HEK293T (cell line): ENCODE results near the gene SKAP2.

Experiments used
- CTBP1 ChIP-seq: fragments of 450-650 bp; IDR thresholded peaks from 2 replicates; pipeline ENCODE4 v1.6.1; 2016; ENCODE audit warnings: borderline replicate concordance
- FOXA1 ChIP-seq: fragments of 450-650 bp; IDR thresholded peaks from 2 replicates; pipeline ENCODE4 v1.6.1; 2016; ENCODE audit warnings: mild to moderate bottlenecking
- FOXM1 ChIP-seq: fragments of 450-650 bp; IDR thresholded peaks from 2 replicates; pipeline ENCODE4 v1.6.1; 2017; ENCODE audit warnings: mild to moderate bottlenecking, borderline replicate concordance
- HDGF ChIP-seq: fragments of 450-650 bp; IDR thresholded peaks from 2 replicates; pipeline ENCODE4 v1.6.1; 2017; ENCODE audit warnings: antibody characterized with exemption, borderline replicate concordance
- L3MBTL2 ChIP-seq: fragments of 450-650 bp; conservative IDR thresholded peaks from 2 replicates; pipeline ENCODE4 v1.6.1; 2016; ENCODE audit warnings: mild to moderate bottlenecking
- SP1 ChIP-seq: fragments of 450-650 bp; IDR thresholded peaks from 2 replicates; pipeline ENCODE4 v1.6.1; 2017
- SUZ12 ChIP-seq: fragments of 450-650 bp; IDR thresholded peaks from 2 replicates; pipeline ENCODE4 v1.6.1; 2016; ENCODE audit warnings: mild to moderate bottlenecking
- TARDBP ChIP-seq: fragments of 450-650 bp; IDR thresholded peaks from 2 replicates; pipeline ENCODE4 v1.6.1; 2016
- TF ChIP-seq, protein P1 (sequence below): fragments of 450-650 bp; IDR thresholded peaks from 2 replicates; pipeline ENCODE4 v1.6.1; 2016

- TF ChIP-seq FOXA1 (no peak), SUZ12 (no peak), SP1 (no peak), CTBP1 (no peak), L3MBTL2 (no peak), FOXM1 (no peak), TARDBP (no peak), HDGF (no peak)
- TF ChIP-seq, protein P1, sequence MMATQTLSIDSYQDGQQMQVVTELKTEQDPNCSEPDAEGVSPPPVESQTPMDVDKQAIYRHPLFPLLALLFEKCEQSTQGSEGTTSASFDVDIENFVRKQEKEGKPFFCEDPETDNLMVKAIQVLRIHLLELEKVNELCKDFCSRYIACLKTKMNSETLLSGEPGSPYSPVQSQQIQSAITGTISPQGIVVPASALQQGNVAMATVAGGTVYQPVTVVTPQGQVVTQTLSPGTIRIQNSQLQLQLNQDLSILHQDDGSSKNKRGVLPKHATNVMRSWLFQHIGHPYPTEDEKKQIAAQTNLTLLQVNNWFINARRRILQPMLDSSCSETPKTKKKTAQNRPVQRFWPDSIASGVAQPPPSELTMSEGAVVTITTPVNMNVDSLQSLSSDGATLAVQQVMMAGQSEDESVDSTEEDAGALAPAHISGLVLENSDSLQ: no peak
Measured at GRCh38 chr7:26718063-26718462, 146.3 kb downstream of the SKAP2 start.
